Panc1 (cell line): ENCODE results near the gene SURF4. TPM values are rescaled to one million over a fixed set of nuclear protein-coding genes. Genes with fewer than 3 reads are reported as not detected.

Experiments used
- ATAC-seq: fragments of 200-7000 bp; cut with Tn5 transposase; 2 replicates; pipeline ENCODE4 v1.9.1; 2020; ENCODE audit warnings: mild to moderate bottlenecking, moderate library complexity
- BruUV-seq: library from RNA; stranded (reverse); fragments of 400-500 nt; replicated peaks from 2 replicates; lab custom pipeline; 2021; lab: Mats Ljungman, UMichigan
- CTCF ChIA-PET: fragments of 300-600 bp; sonication (Branson Sonifier 250); formaldehyde crosslinking; loops from one replicate; lab custom pipeline; 2022; ENCODE audit warnings: antibody characterized with exemption; lab: Charles Lee
- POLR2A ChIA-PET: fragments of 300-600 bp; sonication (Branson Sonifier 250); formaldehyde crosslinking; loops from one replicate; lab custom pipeline; 2022; ENCODE audit warnings: antibody characterized with exemption; lab: Charles Lee
- DNase-seq: peaks from one replicate; pipeline ENCODE4 v3.0.0-alpha.2; 2010; ENCODE audit warnings: low read depth, low spot score
- H3K27ac ChIP-seq: 2 replicates; pipeline ENCODE4 v1.5.1; 2011; ENCODE audit warnings: mild to moderate bottlenecking, low read length, inconsistent platforms
- H3K27me3 ChIP-seq: fragments of 200-500 bp; sonication (Bioruptor generic); 2 replicates; pipeline ENCODE4 v1.6.0; 2014; ENCODE audit warnings: low read length, inconsistent platforms; ENCODE audit not compliant: control insufficient read depth, insufficient read depth
- H3K36me3 ChIP-seq: fragments of 200-500 bp; sonication (Bioruptor generic); 2 replicates; pipeline ENCODE4 v1.5.1; 2014; ENCODE audit warnings: inconsistent platforms, mild to moderate bottlenecking, low read length, moderate library complexity; ENCODE audit not compliant: control insufficient read depth, insufficient read depth
- H3K4me1 ChIP-seq: 2 replicates; pipeline ENCODE4 v1.5.1; 2011; ENCODE audit warnings: inconsistent platforms, mild to moderate bottlenecking, low read length, moderate library complexity; ENCODE audit not compliant: control insufficient read depth, insufficient read depth
- H3K4me3 ChIP-seq, 2 experiments: 2 replicates each; pipeline ENCODE4 v1.5.1; 2011 to 2012; ENCODE audit warnings: low read depth in 2 of 2, low read length in 2 of 2, mild to moderate bottlenecking in 2 of 2, inconsistent platforms in 1 of 2, moderate library complexity in 1 of 2
- H3K9me3 ChIP-seq: fragments of 200-500 bp; sonication (Bioruptor generic); 2 replicates; pipeline ENCODE4 v1.5.1; 2014; ENCODE audit warnings: low read depth, mild to moderate bottlenecking, inconsistent platforms, low read length, moderate library complexity; ENCODE audit not compliant: control insufficient read depth, insufficient read depth
- CTCF ChIP-seq: fragments of 450-650 bp; IDR thresholded peaks from 2 replicates; pipeline ENCODE4 v1.5.1; 2017; ENCODE audit warnings: mild to moderate bottlenecking
- POLR2AphosphoS5 ChIP-seq: IDR thresholded peaks from 2 replicates; pipeline ENCODE4 v1.6.1; 2012; ENCODE audit warnings: mild to moderate bottlenecking, low read depth, low read length, moderate library complexity
- REST ChIP-seq, 2 experiments: IDR thresholded peaks; 2 replicates each; pipeline ENCODE4 v1.6.1; 2011 to 2012; ENCODE audit warnings: low read depth in 2 of 2, control low read depth in 1 of 2, low read length in 1 of 2, mild to moderate bottlenecking in 1 of 2, moderate library complexity in 1 of 2; ENCODE audit not compliant: insufficient read depth in 1 of 2
- SIN3A ChIP-seq: IDR thresholded peaks from 2 replicates; pipeline ENCODE4 v1.6.1; 2012; ENCODE audit warnings: low read depth, mild to moderate bottlenecking, low read length, moderate library complexity, borderline replicate concordance; ENCODE audit not compliant: insufficient read depth
- TCF7L2 ChIP-seq: IDR thresholded peaks from 2 replicates; pipeline ENCODE4 v1.6.1; 2011; ENCODE audit warnings: mild to moderate bottlenecking, low read depth, low read length, inconsistent platforms
- in situ Hi-C: cut with HindIII; loops from 2 replicates; pipeline ENCODE4 v1.10.0; 2016; ENCODE audit warnings: low sequenced_read_pairs, low pct_unique_long_range_greater_than_20kb
- intact Hi-C: fragments of 100-400 bp; cut with micrococcal nuclease; formaldehyde crosslinking; loops from one replicate; pipeline ENCODE4 v1.10.0; 2022; ENCODE audit not compliant: unreplicated experiment
- total RNA-seq: library from RNA; stranded (reverse); gene quantifications from one replicate; pipeline ENCODE4 v1.2.1, GENCODE V29; 2021; ENCODE audit not compliant: unreplicated experiment

SURF4 gene
- total RNA-seq, 1 experiment from 2014 or later = 149 TPM

- ATAC-seq (no peak), DNase-seq (no peak)
- Histone ChIP-seq H3K4me1 (peaks cover 14% of the 10 kb centered on the region), H3K27ac (no peak overlapping the region), H3K27me3 (no peaks in the 10 kb centered on the region), H3K36me3 (peaks cover 16% of the 10 kb centered on the region), H3K4me3 (no peak overlapping the region), H3K9me3 (no peaks in the 10 kb centered on the region)
- POLR2A ChIA-PET = no interaction called here
- CTCF ChIA-PET = no interaction called here
- no peak for TF ChIP-seq CTCF
- no peak for TF ChIP-seq REST (IDR thresholded peaks at IDR 0.05; ENCODE audit: insufficient read depth in 1 of 2, low read depth in 2 of 2, low read length in 1 of 2)
- no peak for TF ChIP-seq SIN3A
- BruUV-seq = no TSS peak
- intact Hi-C loops = no loop called here
- in situ Hi-C loops = no loop called here
These were observed 30.3 kb downstream of the SURF4 start for GRCh38 chr9:133345596-133345995.

- H3K4me1 ChIP-seq = peaks cover 10% of the 10 kb centered on the region
- H3K27ac ChIP-seq = no peak overlapping the region
- CTCF ChIA-PET = no interaction called here
- DNase-seq (no peak), ATAC-seq (no peak)
- no peaks in the 10 kb centered on the region for H3K27me3 ChIP-seq
- no peak overlapping the region for H3K4me3 ChIP-seq
- no peaks in the 10 kb centered on the region for H3K9me3 ChIP-seq
- POLR2A ChIA-PET = no interaction called here
- H3K36me3 ChIP-seq = peaks cover 15% of the 10 kb centered on the region
- TF ChIP-seq POLR2AphosphoS5 (no peak), SIN3A (no peak), REST (IDR thresholded peaks at IDR 0.05; ENCODE audit: insufficient read depth in 1 of 2, low read depth in 2 of 2, low read length in 1 of 2) (no peak), CTCF (no peak), TCF7L2 (no peak)
- no TSS peak for BruUV-seq
- in situ Hi-C loops = no loop called here
- intact Hi-C loops = no loop called here
These were observed 30.9 kb downstream of the SURF4 start for GRCh38 chr9:133344979-133345378.
